Gastrocnemius medialis (tissue), 4 donors: Measurements from ENCODE around the gene ZNRF3. TPM values are rescaled to one million over a fixed set of nuclear protein-coding genes. Genes with fewer than 3 reads are reported as not detected.

ENCODE experiments used
- ATAC-seq, 2 donors: fragments of 150-250 bp; one replicate each; pipeline ENCODE4 v1.9.1; 2016
- DNase-seq, 2 donors: peaks; one replicate each; pipeline ENCODE4 v3.0.0-alpha.2; 2019
- H3K27ac ChIP-seq, 4 donors: fragments of 200-600 bp; sonication (generic); 1 replicate in 1 of 4; 2 replicates in 3 of 4; pipeline ENCODE4 v1.5.1; 2016 to 2018; ENCODE audit warnings: mild to moderate bottlenecking in 2 of 4, moderate library complexity in 1 of 4
- H3K27me3 ChIP-seq, 3 donors: fragments of 200-600 bp; sonication (generic) in 2 of 3; 1 replicate in 1 of 3; 2 replicates in 2 of 3; pipeline versions ENCODE4 v1.5.1 to v1.6.0; 2016 to 2019; ENCODE audit warnings: mild to moderate bottlenecking in 1 of 3, moderate library complexity in 1 of 3
- H3K36me3 ChIP-seq, 2 donors: fragments of 200-600 bp; sonication (generic) in 1 of 2; one replicate each; pipeline ENCODE4 v1.5.1; 2017 to 2018
- H3K4me1 ChIP-seq, 2 donors: fragments of 200-600 bp; sonication (generic) in 1 of 2; one replicate each; pipeline ENCODE4 v1.5.1; 2016 to 2017; ENCODE audit warnings: mild to moderate bottlenecking in 2 of 2
- H3K4me3 ChIP-seq, 4 donors: fragments of 200-600 bp; sonication (generic) in 3 of 4; 1 replicate in 1 of 4; 2 replicates in 3 of 4; pipeline ENCODE4 v1.5.1; 2016 to 2019; ENCODE audit warnings: mild to moderate bottlenecking in 2 of 4
- H3K9me3 ChIP-seq, 3 donors: fragments of 200-600 bp; sonication (generic) in 2 of 3; 1 replicate in 1 of 3; 2 replicates in 2 of 3; pipeline ENCODE4 v1.5.1; 2016 to 2019
- POLR2A ChIP-seq, 2 donors: fragments of 450-650 bp; IDR thresholded peaks; one replicate each; pipeline ENCODE4 v1.6.1; 2017; ENCODE audit warnings: antibody characterized with exemption in 2 of 2, mild to moderate bottlenecking in 2 of 2, moderate library complexity in 2 of 2
- in situ Hi-C, 4 donors: fragments of 200-750 bp; cut with MboI; loops; one replicate each; pipeline versions ENCODE4 v1.15.0 to v1.8.0; 2017; ENCODE audit warnings: low sequenced_read_pairs in 4 of 4
- intact Hi-C: fragments of 100-400 bp; cut with DNase I; formaldehyde crosslinking; loops from one replicate; pipeline ENCODE4 v1.15.1; 2023; ENCODE audit warnings: low total_unique reads
- total RNA-seq, 4 donors: library from RNA; depleted of rRNA; stranded (reverse); fragments of >200 nt; gene quantifications; one replicate each; pipeline versions ENCODE4 v1.1.0 to v1.2.3, GENCODE V29; 2016
- TF ChIP-seq, protein P1 (sequence below), 5 experiments: fragments of 450-650 bp in 3 of 5; fragments of 200-600 bp in 2 of 5; sonication (generic) in 2 of 5; IDR thresholded peaks in 4 of 5; conservative IDR thresholded peaks in 1 of 5; 1 replicate in 4 of 5; 2 replicates in 1 of 5; pipeline ENCODE4 v1.5.1; 2016 to 2019; ENCODE audit warnings: antibody characterized with exemption in 5 of 5, mild to moderate bottlenecking in 3 of 5, moderate library complexity in 3 of 5

Gene ZNRF3
- total RNA-seq, 4 donors from 2014 or later: 7.8 to 19.1 (median 11.1) TPM

DNA sequence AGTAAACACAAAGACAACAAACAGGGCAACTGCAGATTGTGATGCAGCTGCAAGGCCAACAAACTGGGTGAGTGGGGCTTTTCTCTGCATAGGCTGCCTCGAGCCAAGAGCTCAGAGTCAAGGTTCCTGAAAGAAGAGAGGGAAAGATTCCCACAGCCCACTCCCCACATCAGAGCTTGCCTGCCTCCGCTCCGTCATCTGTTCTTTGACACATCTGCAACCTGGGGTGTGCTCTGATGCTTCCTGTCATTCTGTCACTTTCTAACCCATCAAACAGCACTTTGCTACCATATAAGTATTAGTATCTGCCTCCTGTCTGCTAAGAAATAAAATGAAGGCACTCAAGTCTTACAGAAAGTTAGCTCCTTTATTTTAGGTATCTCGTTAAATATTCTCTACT, 131.4 kb downstream of the ZNRF3 start:
- Histone ChIP-seq H3K27ac (no peak overlapping the region), H3K4me3 (no peak overlapping the region), H3K9me3 (no peaks in the 10 kb centered on the region), H3K4me1 (peaks cover 18 to 28% of the 10 kb centered on the region in 2 donors), H3K27me3 (no peaks in the 10 kb centered on the region), H3K36me3 (no peaks in the 10 kb centered on the region)
- ATAC-seq (no peak), DNase-seq (no peak)
- intact Hi-C loops (no loop called here), in situ Hi-C loops (no loop called here)
- TF ChIP-seq POLR2A (IDR thresholded peaks at IDR 0.05): no peak
- TF ChIP-seq, protein P1, sequence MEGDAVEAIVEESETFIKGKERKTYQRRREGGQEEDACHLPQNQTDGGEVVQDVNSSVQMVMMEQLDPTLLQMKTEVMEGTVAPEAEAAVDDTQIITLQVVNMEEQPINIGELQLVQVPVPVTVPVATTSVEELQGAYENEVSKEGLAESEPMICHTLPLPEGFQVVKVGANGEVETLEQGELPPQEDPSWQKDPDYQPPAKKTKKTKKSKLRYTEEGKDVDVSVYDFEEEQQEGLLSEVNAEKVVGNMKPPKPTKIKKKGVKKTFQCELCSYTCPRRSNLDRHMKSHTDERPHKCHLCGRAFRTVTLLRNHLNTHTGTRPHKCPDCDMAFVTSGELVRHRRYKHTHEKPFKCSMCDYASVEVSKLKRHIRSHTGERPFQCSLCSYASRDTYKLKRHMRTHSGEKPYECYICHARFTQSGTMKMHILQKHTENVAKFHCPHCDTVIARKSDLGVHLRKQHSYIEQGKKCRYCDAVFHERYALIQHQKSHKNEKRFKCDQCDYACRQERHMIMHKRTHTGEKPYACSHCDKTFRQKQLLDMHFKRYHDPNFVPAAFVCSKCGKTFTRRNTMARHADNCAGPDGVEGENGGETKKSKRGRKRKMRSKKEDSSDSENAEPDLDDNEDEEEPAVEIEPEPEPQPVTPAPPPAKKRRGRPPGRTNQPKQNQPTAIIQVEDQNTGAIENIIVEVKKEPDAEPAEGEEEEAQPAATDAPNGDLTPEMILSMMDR (IDR thresholded peaks at IDR 0.05 in 4 of 5, conservative IDR thresholded peaks at IDR 0.05 in 1 of 5): no peak

DNA sequence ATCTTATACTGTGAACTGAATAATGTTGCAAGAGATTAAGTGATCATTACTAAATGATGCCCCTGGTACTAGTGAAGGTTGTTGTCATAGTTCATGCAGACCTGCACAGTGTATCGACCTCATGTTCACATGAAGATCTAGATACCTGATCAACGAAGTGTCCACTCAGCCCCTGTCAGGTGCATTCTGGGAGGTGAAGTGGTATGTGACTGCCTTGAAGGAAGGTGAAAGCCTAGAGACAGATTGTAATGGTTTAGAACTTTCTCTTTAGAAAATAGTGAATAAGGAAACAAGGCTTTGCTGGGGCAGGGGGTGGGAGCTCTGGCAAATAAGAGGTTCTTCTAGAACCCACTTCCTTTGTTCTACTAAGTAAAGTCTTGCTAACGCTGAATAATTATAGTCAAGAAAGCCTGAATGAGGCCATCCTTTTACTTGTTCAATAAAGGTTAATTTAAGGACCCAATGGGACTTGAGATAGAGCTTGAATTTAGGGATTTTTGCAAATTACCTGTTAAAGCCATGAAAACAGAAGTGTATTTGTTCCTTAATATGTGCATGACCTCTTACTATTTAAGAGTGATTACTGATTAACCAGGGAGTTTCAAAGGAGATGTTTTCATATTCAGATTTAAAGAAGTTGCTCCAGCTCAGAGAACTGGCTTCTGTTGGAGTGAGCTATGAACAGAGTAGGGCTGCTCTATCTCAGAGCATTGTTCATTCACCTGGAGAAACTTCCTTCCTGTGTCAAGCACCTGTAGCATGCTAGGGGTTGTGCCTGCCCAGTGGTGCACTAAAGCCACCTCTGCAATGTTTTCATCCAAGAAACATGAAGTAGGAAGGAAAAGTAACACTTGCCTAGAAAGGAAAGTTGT, 132.9 kb downstream of the ZNRF3 start:
- ATAC-seq: no peak
- Histone ChIP-seq H3K4me3 (no peak overlapping the region), H3K27ac (no peak overlapping the region), H3K4me1 (peaks cover 14 to 25% of the 10 kb centered on the region in 2 donors), H3K27me3 (no peaks in the 10 kb centered on the region), H3K36me3 (no peaks in the 10 kb centered on the region), H3K9me3 (no peaks in the 10 kb centered on the region)
- in situ Hi-C loops: no loop called here
- DNase-seq: no peak
- no peak for TF ChIP-seq POLR2A (IDR thresholded peaks at IDR 0.05)
- TF ChIP-seq, protein P1 (IDR thresholded peaks at IDR 0.05 in 4 of 5, conservative IDR thresholded peaks at IDR 0.05 in 1 of 5): no peak
- intact Hi-C loops: no loop called here

DNA sequence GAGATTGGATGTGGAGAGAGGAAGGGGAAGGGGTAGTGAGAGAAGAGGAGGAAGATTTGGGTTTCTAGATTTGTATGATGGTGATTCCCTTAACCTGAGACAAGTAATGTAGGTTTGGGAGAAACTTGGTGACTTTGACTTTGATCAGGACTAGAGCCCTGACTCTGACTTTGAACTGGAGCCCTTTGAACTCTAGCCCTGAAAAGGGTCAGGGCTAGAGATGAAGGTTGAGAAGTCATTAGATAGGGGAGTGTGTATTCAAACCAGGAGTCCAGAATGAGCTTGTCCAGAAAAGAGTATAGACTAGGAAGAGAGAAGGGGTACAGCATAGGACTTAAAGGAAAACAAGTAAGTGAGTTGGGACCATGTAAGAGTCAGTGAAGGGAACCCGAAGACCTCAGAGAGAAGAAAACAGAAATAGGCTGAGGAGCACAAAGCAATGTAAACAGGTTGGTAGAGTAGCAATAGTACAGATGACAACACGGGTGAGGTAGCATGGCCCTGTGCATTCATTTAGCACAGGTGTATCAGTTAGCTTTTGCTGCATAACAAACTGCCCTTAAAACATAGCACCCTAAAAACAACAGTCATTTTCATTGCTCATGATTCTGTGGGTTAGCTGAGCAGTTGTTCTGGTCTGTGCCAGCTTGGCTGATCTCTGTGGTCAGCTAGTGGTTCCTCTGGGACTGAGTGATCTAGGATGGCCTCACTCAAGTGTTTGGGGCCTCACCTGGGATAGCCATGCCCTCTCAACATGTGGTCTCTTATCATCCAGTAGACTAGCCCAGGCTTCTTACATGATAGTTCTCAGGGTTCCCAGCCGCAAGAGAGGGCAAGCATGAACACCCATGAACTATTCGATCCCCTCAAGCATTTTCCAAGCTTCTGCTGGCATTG, 135.2 kb downstream of the ZNRF3 start:
- no peak overlapping the region for H3K27ac ChIP-seq
- ATAC-seq (no peak), DNase-seq (no peak)
- TF ChIP-seq, protein P1 (IDR thresholded peaks at IDR 0.05 in 4 of 5, conservative IDR thresholded peaks at IDR 0.05 in 1 of 5): no peak
- no peak for TF ChIP-seq POLR2A (IDR thresholded peaks at IDR 0.05)
- no peak overlapping the region for H3K4me3 ChIP-seq
- no peaks in the 10 kb centered on the region for H3K27me3 ChIP-seq
- no peaks in the 10 kb centered on the region for H3K36me3 ChIP-seq
- H3K4me1 ChIP-seq: peaks cover 0 to 19% of the 10 kb centered on the region in 2 donors
- H3K9me3 ChIP-seq: no peaks in the 10 kb centered on the region
- intact Hi-C loops: no loop called here
- in situ Hi-C loops: no loop called here

DNA sequence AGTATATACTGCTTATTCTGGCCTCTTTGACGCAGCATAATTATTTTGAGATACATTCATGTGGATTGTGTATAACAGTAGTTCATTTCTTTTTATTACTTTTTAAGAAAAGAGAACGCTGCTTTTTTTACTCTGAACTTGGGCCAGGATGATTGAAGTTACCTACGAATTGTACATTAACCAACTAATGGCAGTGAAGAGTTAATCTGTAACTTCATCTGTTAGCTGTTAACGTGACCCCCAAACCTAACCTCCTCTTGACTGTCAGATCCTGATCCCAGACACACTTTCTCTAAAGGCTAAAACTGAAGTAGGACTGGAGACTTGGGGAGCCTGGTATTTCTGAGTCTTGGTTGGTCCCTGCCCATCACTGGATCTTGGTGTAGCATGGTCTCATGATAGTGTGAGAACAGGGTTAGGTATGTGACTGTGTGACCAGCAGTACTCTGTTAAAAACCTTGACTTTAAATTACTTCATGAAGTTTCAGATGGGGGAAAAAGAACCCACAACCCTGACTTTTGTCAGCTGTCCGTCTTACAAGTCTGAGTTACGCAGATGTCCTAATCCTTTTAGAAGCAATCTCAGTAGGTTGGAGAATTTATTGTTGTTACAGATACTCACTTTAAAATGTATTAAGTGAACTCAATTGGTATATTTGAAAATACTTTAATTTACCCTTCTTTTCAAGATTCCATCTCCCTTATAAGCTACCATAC, 138.9 kb downstream of the ZNRF3 start:
- in situ Hi-C loops (no loop called here), intact Hi-C loops (no loop called here)
- Histone ChIP-seq H3K36me3 (no peaks in the 10 kb centered on the region), H3K27ac (no peak overlapping the region), H3K4me3 (no peak overlapping the region), H3K9me3 (no peaks in the 10 kb centered on the region), H3K27me3 (no peaks in the 10 kb centered on the region), H3K4me1 (peaks cover 0 to 13% of the 10 kb centered on the region in 2 donors)
- no peak for TF ChIP-seq POLR2A (IDR thresholded peaks at IDR 0.05)
- TF ChIP-seq, protein P1 (IDR thresholded peaks at IDR 0.05 in 4 of 5, conservative IDR thresholded peaks at IDR 0.05 in 1 of 5): no peak
- DNase-seq (no peak), ATAC-seq (no peak)
